Ecto neural progenitor cell (in vitro differentiated cells): ENCODE measurements around the gene CDHR3.

ENCODE experiments used
- DNase-seq: peaks from one replicate; pipeline ENCODE4 v3.0.0-alpha.2; 2018; ENCODE audit warnings: low spot score

Gene CDHR3

GRCh38 chr7:106029941-106030340 lies 66.9 kb downstream of the CDHR3 start:
- no peak for DNase-seq

- DNase-seq: no peak
These were observed 68.4 kb downstream of the CDHR3 start for GRCh38 chr7:106031300-106032035.

- no peak for DNase-seq
These were observed 69.2 kb downstream of the CDHR3 start for GRCh38 chr7:106032295-106032694.

- DNase-seq: no peak
These were observed 70.7 kb downstream of the CDHR3 start for GRCh38 chr7:106033735-106034134.

- no peak for DNase-seq
These were observed 71.3 kb downstream of the CDHR3 start for GRCh38 chr7:106034383-106034782.

GRCh38 chr7:106035568-106035967 lies 72.5 kb downstream of the CDHR3 start:
- no peak for DNase-seq

GRCh38 chr7:106036004-106036403 lies 72.9 kb downstream of the CDHR3 start:
- DNase-seq: no peak

GRCh38 chr7:106037489-106038176 lies 74.6 kb downstream of the CDHR3 start:
- no peak for DNase-seq

GRCh38 chr7:106038289-106038688 lies 75.2 kb downstream of the CDHR3 start:
- no peak for DNase-seq

GRCh38 chr7:106038916-106039315 lies 75.9 kb downstream of the CDHR3 start:
- DNase-seq: no peak

GRCh38 chr7:106039486-106040060 lies 76.5 kb downstream of the CDHR3 start:
- DNase-seq: peak; percentile 57

GRCh38 chr7:106041140-106041717 lies 78.2 kb downstream of the CDHR3 start:
- peak; percentile 74 for DNase-seq

GRCh38 chr7:106042196-106042611 lies 79.1 kb downstream of the CDHR3 start:
- no peak for DNase-seq

- DNase-seq: no peak
These were observed 82.1 kb downstream of the CDHR3 start for GRCh38 chr7:106045139-106045538.

- DNase-seq: no peak
These were observed 82.5 kb downstream of the CDHR3 start for GRCh38 chr7:106045586-106045985.

- no peak for DNase-seq
These were observed 84.1 kb downstream of the CDHR3 start for GRCh38 chr7:106047184-106047583.

GRCh38 chr7:106047818-106048705 lies 85.0 kb downstream of the CDHR3 start:
- no peak for DNase-seq

- no peak for DNase-seq
These were observed 85.6 kb downstream of the CDHR3 start for GRCh38 chr7:106048706-106049020.

GRCh38 chr7:106049139-106049752 lies 86.2 kb downstream of the CDHR3 start:
- DNase-seq: no peak

- DNase-seq: no peak
These were observed 87.1 kb downstream of the CDHR3 start for GRCh38 chr7:106050002-106050745.

- DNase-seq: no peak
These were observed 87.7 kb downstream of the CDHR3 start for GRCh38 chr7:106050746-106051117.
